ENCODE results near the gene ELP4.

Gene ELP4

GRCh38 chr11:31799435-31800397, 290.1 kb downstream of the ELP4 start:
- DNase-seq (ENCODE audit: low read depth) = no peak

GRCh38 chr11:31800398-31801265, 291.1 kb downstream of the ELP4 start:
- no peak for DNase-seq (ENCODE audit: low read depth)

GRCh38 chr11:31801298-31801702, 291.7 kb downstream of the ELP4 start:
- no peak for DNase-seq (ENCODE audit: low read depth)

- no peak for DNase-seq (ENCODE audit: low read depth)
Observed at GRCh38 chr11:31802000-31802551, 292.5 kb downstream of the ELP4 start.

- no peak for DNase-seq (ENCODE audit: low read depth)
Observed at GRCh38 chr11:31802609-31802989, 293.0 kb downstream of the ELP4 start.

- no peak for DNase-seq (ENCODE audit: low read depth)
Observed at GRCh38 chr11:31802990-31803812, 293.6 kb downstream of the ELP4 start.

- no peak for DNase-seq (ENCODE audit: low read depth)
Observed at GRCh38 chr11:31803813-31804311, 294.3 kb downstream of the ELP4 start.

- no peak for DNase-seq (ENCODE audit: low read depth)
Observed at GRCh38 chr11:31804312-31805036, 294.9 kb downstream of the ELP4 start.

GRCh38 chr11:31805037-31805628, 295.6 kb downstream of the ELP4 start:
- no peak for DNase-seq (ENCODE audit: low read depth)

- no peak for DNase-seq (ENCODE audit: low read depth)
Observed at GRCh38 chr11:31805629-31806185, 296.1 kb downstream of the ELP4 start.

- DNase-seq (ENCODE audit: low read depth) = no peak
Observed at GRCh38 chr11:31806186-31806927, 296.8 kb downstream of the ELP4 start.

GRCh38 chr11:31806928-31807798, 297.6 kb downstream of the ELP4 start:
- no peak for DNase-seq (ENCODE audit: low read depth)

- DNase-seq (ENCODE audit: low read depth) = no peak
Observed at GRCh38 chr11:31807799-31808667, 298.5 kb downstream of the ELP4 start.

- no peak for DNase-seq (ENCODE audit: low read depth)
Observed at GRCh38 chr11:31808721-31809540, 299.4 kb downstream of the ELP4 start.

- DNase-seq (ENCODE audit: low read depth) = no peak
Observed at GRCh38 chr11:31809541-31809856, 299.9 kb downstream of the ELP4 start.
